CD4-positive, alpha-beta T cell treated with Interleukin-6 at 100 ng/mL for 8 hours (primary cell): ENCODE measurements around the gene IGFBP5.

Experiments
- DNase-seq: peaks from one replicate; pipeline ENCODE4 v3.0.0-alpha.2; 2020; ENCODE audit warnings: mixed read lengths, low spot score

Gene IGFBP5

GRCh38 chr2:216663846-216664245 is 31.5 kb downstream of the IGFBP5 start:
- no peak for DNase-seq

GRCh38 chr2:216663106-216663505 is 32.2 kb downstream of the IGFBP5 start:
- DNase-seq, result no peak

- DNase-seq, result no peak
These were observed 33.5 kb downstream of the IGFBP5 start for GRCh38 chr2:216661639-216662375.

DNA sequence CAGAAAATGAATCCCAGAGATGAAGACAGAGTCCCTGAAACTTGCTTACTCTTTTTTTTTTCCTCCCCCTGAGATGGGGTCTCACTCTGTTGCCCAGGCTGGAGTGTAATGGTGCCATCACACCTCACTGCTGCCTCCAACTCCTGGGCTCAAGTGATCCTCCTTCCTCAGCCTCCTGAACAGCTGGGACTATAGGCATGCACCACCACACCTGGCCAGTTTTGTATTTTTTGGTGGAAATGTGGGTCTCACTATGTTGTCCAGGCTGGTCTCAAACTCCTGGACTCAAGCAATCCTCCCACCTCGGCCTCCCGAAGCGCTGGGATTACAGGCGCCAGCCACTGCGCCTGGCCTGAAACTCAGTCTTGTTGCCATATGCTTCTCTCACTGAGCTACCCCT is 34.3 kb downstream of the IGFBP5 start:
- no peak for DNase-seq

GRCh38 chr2:216660496-216660895 is 34.9 kb downstream of the IGFBP5 start:
- no peak for DNase-seq

GRCh38 chr2:216659276-216659675 is 36.1 kb downstream of the IGFBP5 start:
- DNase-seq, result no peak

- DNase-seq, result no peak
These were observed 36.6 kb downstream of the IGFBP5 start for GRCh38 chr2:216658757-216659156.

- no peak for DNase-seq
These were observed 37.4 kb downstream of the IGFBP5 start for GRCh38 chr2:216657980-216658379.

DNA sequence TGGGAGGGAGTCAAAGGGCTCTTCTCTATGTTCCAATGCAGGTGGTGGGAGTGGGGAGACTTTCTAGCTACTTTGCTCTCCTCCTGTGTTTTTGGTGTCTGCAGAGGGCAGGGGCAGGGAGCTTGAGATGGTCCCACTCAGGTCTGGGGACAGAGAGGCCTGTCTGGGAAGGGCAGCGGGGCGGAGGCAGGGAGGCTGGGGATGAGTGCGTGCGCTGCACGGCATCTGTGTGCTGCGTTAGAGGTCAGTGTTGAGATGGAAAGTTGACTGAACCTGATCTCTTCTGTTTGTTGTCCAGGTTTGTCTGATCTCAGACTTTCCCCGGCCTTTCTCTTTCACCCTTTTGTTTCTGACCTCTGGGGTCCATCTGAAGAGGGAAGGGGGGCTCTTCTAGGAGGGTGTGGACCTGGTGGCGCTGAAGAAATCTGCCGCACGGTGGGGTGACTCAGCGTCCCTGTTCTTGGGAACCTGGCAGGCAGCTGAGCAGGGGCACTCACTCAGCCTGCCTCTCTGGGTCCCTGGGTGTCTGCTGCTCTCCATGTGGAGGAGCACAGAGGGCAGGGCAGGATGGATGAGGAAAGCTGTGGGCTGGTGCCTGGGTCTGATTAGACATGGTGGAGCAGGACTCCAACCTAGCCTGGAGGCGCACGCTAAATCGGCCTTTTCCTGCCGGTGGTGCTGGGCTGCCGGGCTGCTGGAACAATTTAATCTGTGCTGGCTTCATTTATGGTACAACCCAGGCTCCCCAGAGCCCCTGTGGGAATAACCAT is 38.1 kb downstream of the IGFBP5 start:
- no peak for DNase-seq

GRCh38 chr2:216654528-216655052 is 40.8 kb downstream of the IGFBP5 start:
- no peak for DNase-seq

GRCh38 chr2:216653931-216654365 is 41.4 kb downstream of the IGFBP5 start:
- no peak for DNase-seq

DNA sequence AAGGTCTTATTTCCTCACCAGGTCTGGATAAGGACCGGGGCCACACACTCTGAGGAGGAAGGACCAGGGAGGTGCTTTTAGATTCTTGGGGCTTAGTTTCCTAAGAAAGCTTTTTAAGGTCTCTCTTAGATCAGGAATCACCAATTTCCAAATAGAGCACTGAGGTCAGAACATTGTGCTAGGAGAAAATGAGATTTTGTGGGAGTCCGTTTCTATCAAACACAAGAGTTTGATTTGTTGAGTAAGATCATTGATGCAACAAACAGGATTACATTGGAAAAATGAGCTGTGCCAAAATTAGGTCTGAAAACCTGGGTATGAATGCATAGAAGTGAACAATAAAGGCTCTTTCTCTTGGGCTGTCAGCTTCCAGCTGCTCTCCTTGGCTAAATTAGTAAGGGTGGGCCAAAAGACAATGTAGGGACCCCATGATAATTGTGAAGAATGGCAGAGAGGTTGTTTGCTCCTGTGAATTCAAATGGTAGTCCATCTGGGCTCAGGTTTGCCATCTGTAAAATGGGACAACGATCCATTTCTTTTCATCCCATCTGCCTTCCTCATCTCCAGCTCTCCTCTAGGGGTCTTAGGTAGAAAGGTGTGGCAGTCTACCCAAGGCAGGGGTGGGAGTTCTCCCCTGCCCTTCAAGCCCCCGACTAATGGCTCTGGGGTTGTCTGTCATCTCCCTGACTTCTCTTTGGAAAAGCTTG is 42.1 kb downstream of the IGFBP5 start:
- no peak for DNase-seq

DNA sequence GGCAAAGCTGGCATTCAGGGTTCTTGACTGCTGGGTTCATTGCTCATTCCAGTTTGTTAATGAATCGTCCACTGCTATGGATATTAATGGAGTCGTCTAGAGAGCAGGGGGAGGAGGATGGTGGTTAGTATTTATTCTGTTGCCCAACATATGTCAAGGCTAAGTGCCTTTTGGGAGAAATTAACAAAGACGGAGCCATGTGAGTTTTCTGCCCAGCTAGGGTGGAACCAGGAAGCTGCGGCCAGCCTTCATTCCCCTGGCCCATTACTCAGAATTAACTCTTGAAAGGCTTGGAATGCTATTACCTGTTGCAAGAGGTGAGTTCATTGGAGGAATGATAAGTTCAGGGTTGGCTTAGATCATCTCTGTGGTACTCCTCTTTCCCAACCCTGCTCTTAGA is 42.8 kb downstream of the IGFBP5 start:
- no peak for DNase-seq

DNA sequence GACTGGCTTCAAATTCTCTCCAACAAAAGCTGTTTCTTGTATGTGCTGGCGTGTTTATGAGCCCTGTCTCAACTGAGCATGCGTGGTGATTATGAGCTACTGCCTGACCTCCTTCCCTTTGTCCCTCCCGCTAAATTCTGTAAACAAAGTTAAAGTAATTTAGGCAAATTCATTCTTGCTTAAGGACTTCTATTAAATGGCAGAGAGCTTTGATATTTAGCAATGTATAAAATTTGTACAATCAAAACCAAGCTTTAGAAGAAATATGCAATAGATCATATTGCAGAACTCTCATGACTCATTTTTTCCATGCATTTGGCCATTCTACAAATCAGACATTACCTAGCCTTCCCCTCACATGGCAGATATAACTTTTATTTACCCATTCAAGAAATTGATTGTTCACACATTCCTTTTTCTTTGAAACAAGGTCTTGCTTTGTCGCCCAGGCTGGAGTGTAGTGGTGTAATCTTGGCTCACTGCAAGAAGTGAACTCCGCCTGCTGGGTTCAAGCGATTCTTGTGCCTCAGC is 43.9 kb downstream of the IGFBP5 start:
- no peak for DNase-seq

GRCh38 chr2:216650626-216651257 is 44.6 kb downstream of the IGFBP5 start:
- DNase-seq, result no peak

GRCh38 chr2:216649574-216649973 is 45.8 kb downstream of the IGFBP5 start:
- no peak for DNase-seq

- DNase-seq, result no peak
These were observed 47.2 kb downstream of the IGFBP5 start for GRCh38 chr2:216648105-216648504.

DNA sequence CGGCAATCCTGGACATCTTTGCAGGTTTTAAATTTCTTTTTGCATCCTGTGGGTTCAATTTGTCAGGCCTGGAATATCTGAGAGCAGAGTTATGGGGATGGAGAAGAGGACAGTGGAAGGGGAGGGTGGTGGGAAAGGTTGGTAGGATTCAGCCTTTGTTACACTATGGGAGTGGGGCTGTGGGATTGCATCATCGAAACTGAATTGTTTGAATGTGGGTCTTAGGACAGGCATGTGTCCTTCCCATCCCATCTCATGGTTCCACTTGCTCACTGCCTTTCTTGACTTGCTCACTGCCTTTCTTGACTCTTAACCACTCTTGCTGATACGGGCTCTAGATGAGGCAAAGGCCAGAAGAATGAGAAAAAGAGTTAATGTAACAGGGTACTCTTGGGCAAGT is 49.2 kb downstream of the IGFBP5 start:
- DNase-seq, result no peak

DNA sequence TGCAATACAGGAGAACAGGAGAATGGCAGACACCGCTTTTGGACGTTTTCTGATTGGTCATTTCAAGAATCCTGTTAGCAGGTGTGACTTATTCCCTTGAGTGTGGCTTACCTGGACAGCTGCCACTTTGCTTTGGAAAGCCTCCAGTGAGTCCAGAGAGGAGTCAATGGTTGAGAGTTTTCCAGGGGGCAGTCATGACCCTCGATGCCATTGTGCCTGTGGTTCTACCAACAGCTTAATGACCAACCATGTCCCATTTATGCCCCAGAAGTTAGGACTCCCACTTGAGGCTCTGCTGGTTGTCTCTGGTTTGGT is 49.8 kb downstream of the IGFBP5 start:
- DNase-seq, result no peak

DNA sequence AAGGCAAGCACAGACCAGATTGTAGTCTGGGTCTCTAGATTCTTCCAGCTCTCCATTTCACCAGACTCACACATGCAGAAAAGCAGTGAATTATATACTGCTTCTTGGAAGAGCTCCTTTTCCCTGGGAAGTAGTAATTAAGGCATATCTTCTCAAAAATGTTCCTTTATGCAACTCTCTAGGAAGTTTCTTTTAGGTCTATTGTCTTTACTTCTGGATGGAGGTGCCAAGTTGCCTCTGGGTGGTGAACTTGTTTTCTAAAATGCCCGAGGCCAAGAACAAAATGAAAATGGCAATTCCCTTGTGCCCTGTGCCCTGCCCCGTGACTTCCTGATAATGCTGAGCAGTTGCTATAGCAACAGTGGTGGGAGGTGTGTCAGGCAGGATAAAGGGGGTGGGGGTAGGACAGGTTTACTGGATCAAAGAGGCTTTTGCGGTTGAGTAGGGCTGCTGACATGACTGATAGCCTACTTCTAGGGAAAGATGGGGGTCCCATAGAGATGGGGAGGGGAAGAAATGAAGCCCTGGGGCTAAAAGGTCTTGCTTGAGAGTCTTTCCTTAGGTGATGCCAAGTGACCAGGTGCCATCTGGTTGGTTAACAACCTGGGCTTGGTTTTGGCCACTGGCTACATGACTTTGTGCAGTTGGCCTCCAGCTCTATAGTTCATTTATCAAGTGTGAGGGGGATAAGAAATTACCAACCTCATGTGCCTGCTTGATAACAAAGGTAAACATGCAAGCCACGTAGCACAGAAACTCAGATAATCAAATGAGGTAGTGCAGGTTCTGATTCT is 50.3 kb downstream of the IGFBP5 start:
- no peak for DNase-seq

- no peak for DNase-seq
These were observed 51.2 kb downstream of the IGFBP5 start for GRCh38 chr2:216643986-216644659.
